ENCODE results near the gene EYA2.
"Not testable (repeated sequence)": the region's sequence is repeated elsewhere in the genome, so short reads cannot be mapped to it uniquely, and the experiment has no call there.

EYA2 gene

GRCh38 chr20:47198254-47198671 lies 303.6 kb downstream of the EYA2 start:
- no peak for DNase-seq (ENCODE audit: low read depth)
- no peak for TF ChIP-seq CTCF (conservative IDR thresholded peaks at IDR 0.05; ENCODE audit: low read depth, low read length)
- H3K4me3 ChIP-seq (ENCODE audit: low read length), result no peak overlapping the region

GRCh38 chr20:47198996-47199552 lies 304.4 kb downstream of the EYA2 start:
- no peak overlapping the region for H3K4me3 ChIP-seq (ENCODE audit: low read length)
- no peak for TF ChIP-seq CTCF (conservative IDR thresholded peaks at IDR 0.05; ENCODE audit: low read depth, low read length)
- no peak for DNase-seq (ENCODE audit: low read depth)

GRCh38 chr20:47201074-47201730 lies 306.6 kb downstream of the EYA2 start:
- DNase-seq (ENCODE audit: low read depth), result no peak
- no peak for TF ChIP-seq CTCF (conservative IDR thresholded peaks at IDR 0.05; ENCODE audit: low read depth, low read length)

GRCh38 chr20:47202733-47203667 lies 308.4 kb downstream of the EYA2 start:
- no peak for DNase-seq (ENCODE audit: low read depth)
- no peak overlapping the region for H3K4me3 ChIP-seq (ENCODE audit: low read length)
- no peak for TF ChIP-seq CTCF (conservative IDR thresholded peaks at IDR 0.05; ENCODE audit: low read depth, low read length)

More at GRCh38 chr20:47201074-47201730, 306.6 kb downstream of the EYA2 start:
- no peak overlapping the region for H3K4me3 ChIP-seq (ENCODE audit: low read length)

GRCh38 chr20:47204008-47204849 lies 309.6 kb downstream of the EYA2 start:
- no peak for TF ChIP-seq CTCF (conservative IDR thresholded peaks at IDR 0.05; ENCODE audit: low read depth, low read length)
- no peak for DNase-seq (ENCODE audit: low read depth)
- H3K4me3 ChIP-seq (ENCODE audit: low read length), result no peak overlapping the region

GRCh38 chr20:47204850-47205122 lies 310.1 kb downstream of the EYA2 start:
- not testable (repeated sequence) for H3K4me3 ChIP-seq (ENCODE audit: low read length); DNase-seq (ENCODE audit: low read depth)

- no peak for DNase-seq (ENCODE audit: low read depth)
- H3K4me3 ChIP-seq (ENCODE audit: low read length), result no peak overlapping the region
- peak; percentile 72 for TF ChIP-seq CTCF (conservative IDR thresholded peaks at IDR 0.05; ENCODE audit: low read depth, low read length)
Measured at GRCh38 chr20:47205577-47206123, 311.0 kb downstream of the EYA2 start.

GRCh38 chr20:47206552-47206951 lies 311.9 kb downstream of the EYA2 start:
- not testable (repeated sequence) for DNase-seq (ENCODE audit: low read depth); H3K4me3 ChIP-seq (ENCODE audit: low read length)
